ENCODE measurements around the gene SMPX. TPM values are rescaled to one million over a fixed set of nuclear protein-coding genes. Genes with fewer than 3 reads are reported as not detected.

The SMPX gene
- total RNA-seq, 1 donor from 2014 or later = 3.5 TPM

DNA sequence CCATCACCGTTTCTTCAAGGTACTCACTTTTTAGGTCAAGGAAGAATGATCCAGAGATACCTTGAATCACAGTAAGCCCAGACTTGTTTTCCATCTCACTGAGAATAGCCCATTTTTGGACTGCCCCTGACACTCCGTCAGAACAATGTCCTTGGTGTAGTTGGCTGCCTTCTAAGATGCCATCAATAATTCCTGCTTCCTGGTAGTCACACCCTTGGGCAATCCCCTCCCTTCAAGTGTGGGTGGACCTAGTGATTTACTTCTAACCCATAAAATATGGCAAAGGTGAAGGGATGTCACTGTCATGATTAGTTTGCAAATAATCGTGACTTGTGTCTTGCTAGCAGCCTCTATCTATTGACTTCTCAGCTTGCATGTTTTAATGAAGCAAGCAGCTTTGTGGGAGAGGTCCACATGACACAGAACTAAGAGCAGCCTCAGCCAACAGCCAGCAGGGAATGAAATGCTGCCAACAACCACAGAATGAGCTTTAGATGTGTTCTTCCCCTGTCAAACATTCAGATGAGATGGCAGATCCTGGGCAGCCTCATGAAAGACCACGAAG is 79.8 kb downstream of the SMPX start:
- H3K9me3 Mint-ChIP-seq = peaks cover 5% of the 10 kb centered on the region
- peaks cover 4% of the 10 kb centered on the region for H3K27me3 Mint-ChIP-seq (ENCODE audit: low read depth)
- peaks cover 21% of the 10 kb centered on the region for H3K4me1 Mint-ChIP-seq
- H3K27ac Mint-ChIP-seq = no peak overlapping the region
- no peaks in the 10 kb centered on the region for H3K36me3 Mint-ChIP-seq
- no peak overlapping the region for H3K4me3 Mint-ChIP-seq
- TF ChIP-seq CTCF (IDR thresholded peaks at IDR 0.05; ENCODE audit: unreplicated experiment) = no peak
- no peak for DNase-seq (ENCODE audit: low spot score in 2 of 2, unreplicated experiment in 2 of 2)

GRCh38 chrX:21675931-21676330 is 82.0 kb downstream of the SMPX start:
- no peak overlapping the region for H3K27ac Mint-ChIP-seq
- no peak for DNase-seq (ENCODE audit: low spot score in 2 of 2, unreplicated experiment in 2 of 2)
- TF ChIP-seq CTCF (IDR thresholded peaks at IDR 0.05; ENCODE audit: unreplicated experiment) = no peak
- H3K4me3 Mint-ChIP-seq = no peak overlapping the region
- H3K27me3 Mint-ChIP-seq (ENCODE audit: low read depth) = peaks cover 4% of the 10 kb centered on the region
- peaks cover 10% of the 10 kb centered on the region for H3K9me3 Mint-ChIP-seq
- peaks cover 21% of the 10 kb centered on the region for H3K4me1 Mint-ChIP-seq
- no peaks in the 10 kb centered on the region for H3K36me3 Mint-ChIP-seq

DNA sequence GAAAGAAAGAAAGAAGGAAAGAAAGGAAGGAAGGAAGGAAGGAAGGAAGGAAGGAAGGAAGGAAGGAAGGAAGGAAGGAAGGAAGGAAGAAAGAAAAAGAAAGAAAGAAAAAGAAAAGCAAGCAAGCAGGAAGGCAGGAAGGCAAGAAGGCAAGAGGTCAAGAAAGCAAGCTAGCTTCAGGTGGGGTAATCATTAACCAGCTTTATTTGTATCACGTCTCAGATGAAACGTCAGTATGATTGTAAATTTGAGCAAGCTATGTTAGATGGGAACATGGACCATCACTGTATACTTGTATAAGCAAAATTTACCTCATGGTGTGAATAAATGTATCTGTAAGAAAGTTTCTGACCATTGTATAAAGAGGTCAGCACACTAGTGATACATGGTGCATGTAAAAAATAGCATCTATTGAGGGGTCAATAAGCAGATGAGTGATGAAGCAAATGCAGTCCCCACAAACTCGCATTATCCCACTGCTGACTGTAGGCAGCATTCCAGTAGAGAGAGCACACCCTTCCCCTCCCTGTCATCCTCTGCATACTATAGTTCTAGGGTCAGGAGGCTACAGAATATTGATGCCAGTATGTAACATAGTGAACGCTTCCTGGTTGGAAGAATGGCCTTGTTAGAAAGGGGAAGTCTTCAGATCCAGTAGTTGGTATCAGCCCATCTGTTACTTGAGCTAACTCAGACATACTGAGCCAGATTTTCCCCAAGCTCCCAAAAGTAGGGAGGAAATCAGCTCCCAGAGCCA is 83.3 kb downstream of the SMPX start:
- Mint-ChIP-seq H3K4me3 (no peak overlapping the region), H3K4me1 (peaks cover 21% of the 10 kb centered on the region), H3K9me3 (peaks cover 10% of the 10 kb centered on the region), H3K27me3 (ENCODE audit: low read depth) (peaks cover 2% of the 10 kb centered on the region), H3K27ac (no peak overlapping the region), H3K36me3 (no peaks in the 10 kb centered on the region)
- DNase-seq (ENCODE audit: low spot score in 2 of 2, unreplicated experiment in 2 of 2) = no peak
- no peak for TF ChIP-seq CTCF (IDR thresholded peaks at IDR 0.05; ENCODE audit: unreplicated experiment)

GRCh38 chrX:21666679-21667078 is 91.2 kb downstream of the SMPX start:
- no peak overlapping the region for H3K27ac Mint-ChIP-seq
- H3K4me1 Mint-ChIP-seq = no peaks in the 10 kb centered on the region
- no peak for TF ChIP-seq CTCF (IDR thresholded peaks at IDR 0.05; ENCODE audit: unreplicated experiment)
- H3K9me3 Mint-ChIP-seq = peaks cover 8% of the 10 kb centered on the region
- H3K36me3 Mint-ChIP-seq = no peaks in the 10 kb centered on the region
- H3K4me3 Mint-ChIP-seq = no peak overlapping the region
- peaks cover 3% of the 10 kb centered on the region for H3K27me3 Mint-ChIP-seq (ENCODE audit: low read depth)
- DNase-seq (ENCODE audit: low spot score in 2 of 2, unreplicated experiment in 2 of 2) = no peak

GRCh38 chrX:21666252-21666651 is 91.7 kb downstream of the SMPX start:
- peaks cover 3% of the 10 kb centered on the region for H3K27me3 Mint-ChIP-seq (ENCODE audit: low read depth)

More at GRCh38 chrX:21666252-21666651, 91.7 kb downstream of the SMPX start:
- no peak for DNase-seq (ENCODE audit: low spot score in 2 of 2, unreplicated experiment in 2 of 2)
- no peaks in the 10 kb centered on the region for H3K36me3 Mint-ChIP-seq
- H3K27ac Mint-ChIP-seq = no peak overlapping the region
- H3K4me3 Mint-ChIP-seq = no peak overlapping the region
- H3K9me3 Mint-ChIP-seq = peaks cover 8% of the 10 kb centered on the region
- H3K4me1 Mint-ChIP-seq = no peaks in the 10 kb centered on the region
- TF ChIP-seq CTCF (IDR thresholded peaks at IDR 0.05; ENCODE audit: unreplicated experiment) = no peak

All from mesothelial cell of epicardium (in vitro differentiated cells).